Spinal cord (tissue), 10 donors: Measurements from ENCODE around the gene USP46. TPM values are rescaled to one million over a fixed set of nuclear protein-coding genes. Genes with fewer than 3 reads are reported as not detected.

ENCODE experiments used
- DNase-seq, 6 donors: peaks; one replicate each; pipeline versions ENCODE4 v3.0.0 to v3.0.0-alpha.2; 2013 to 2015; ENCODE audit warnings: low spot score in 6 of 6, low read depth in 4 of 6
- H3K27ac ChIP-seq: one replicate; pipeline ENCODE4 v1.5.1; 2013; ENCODE audit warnings: low read depth, low read length, control low read depth
- H3K27me3 ChIP-seq: one replicate; pipeline ENCODE4 v1.6.1; 2013; ENCODE audit warnings: low read length; ENCODE audit not compliant: control insufficient read depth, insufficient read depth
- H3K36me3 ChIP-seq: one replicate; pipeline ENCODE4 v1.6.1; 2013; ENCODE audit warnings: low read length; ENCODE audit not compliant: control insufficient read depth, insufficient read depth
- H3K4me1 ChIP-seq: one replicate; pipeline ENCODE4 v1.6.1; 2013; ENCODE audit warnings: low read length; ENCODE audit not compliant: control insufficient read depth, insufficient read depth
- H3K4me3 ChIP-seq: one replicate; pipeline ENCODE4 v1.5.1; 2013; ENCODE audit warnings: low read depth, low read length, control low read depth
- H3K9me3 ChIP-seq: one replicate; pipeline ENCODE4 v1.6.1; 2013; ENCODE audit warnings: low read length; ENCODE audit not compliant: control insufficient read depth, insufficient read depth
- WGBS: methylation state at CpG from one replicate; pipeline ENCODE4 v1.1.5; 2013; ENCODE audit warnings: missing lambda C conversion rate; ENCODE audit not compliant: insufficient coverage; 5-methylcytosine and 5-hydroxymethylcytosine counted together
- long read RNA-seq, 4 donors: transcript quantifications; one replicate each; lab custom pipeline, GENCODE V29; 2026
- polyA plus RNA-seq, 2 donors: library from polyadenylated mRNA; unstranded; fragments of 120-200 nt; gene quantifications; one replicate each; pipeline ENCODE4 v1.2.1, GENCODE V29; 2013; ENCODE audit not compliant: insufficient read length in 2 of 2
- total RNA-seq, 2 donors: library from RNA; depleted of rRNA in 1 of 2; stranded (reverse); fragments of 120-200 nt in 1 of 2; fragments of >200 nt in 1 of 2; gene quantifications; one replicate each; pipeline versions ENCODE4 v1.2.3 to v1.2.4, GENCODE V29; 2013 to 2014
- donor health status: healthy.

The USP46 gene
- total RNA-seq (10 to 100 TPM; 30.2 to 52.8 TPM), polyA plus RNA-seq (10 to 100 TPM; 36.5 to 53.2 TPM)
- long read RNA-seq, donor 1, full-length matches to known transcripts = 10 of 16 reads
- long read RNA-seq, donor 1, partial matches to known transcripts = 6 of 16 reads
- long read RNA-seq, donor 1, other reads (novel, unspliced or antisense) = 0 of 16 reads
- long read RNA-seq, donor 2, full-length matches to known transcripts = 1 of 1 reads
- long read RNA-seq, donor 2, partial matches to known transcripts = 0 of 1 reads
- long read RNA-seq, donor 2, other reads (novel, unspliced or antisense) = 0 of 1 reads
- long read RNA-seq, donor 3, full-length matches to known transcripts = 3 of 3 reads
- long read RNA-seq, donor 3, partial matches to known transcripts = 0 of 3 reads
- long read RNA-seq, donor 3, other reads (novel, unspliced or antisense) = 0 of 3 reads
- long read RNA-seq, donor 4, partial matches to known transcripts = 5 of 5 reads
- long read RNA-seq, donor 4, other reads (novel, unspliced or antisense) = 0 of 5 reads

GRCh38 chr4:52659001-52659721, at the start of gene USP46:
USP46 (minus strand) TSS chr4:52659301; CDS start chr4:52659150, 151 bp downstream.
- Histone ChIP-seq H3K4me3 (peak within 1 kb of the TSS; percentile 65), H3K27me3 (no peaks in the 10 kb centered on the region), H3K4me1 (peaks cover 19% of the 10 kb centered on the region), H3K9me3 (no peaks in the 10 kb centered on the region), H3K27ac (peak within 1 kb of the TSS; percentile 67), H3K36me3 (peaks cover 3% of the 10 kb centered on the region)
- WGBS = under 1% methylated on average over 85 of the region's 94 CpGs
- peak in 5 of 6 donors; percentile 57 to 92 (median 69) for DNase-seq

- Histone ChIP-seq H3K27me3 (no peaks in the 10 kb centered on the region), H3K4me1 (no peaks in the 10 kb centered on the region)
Observed at GRCh38 chr4:52704661-52705060, 45.6 kb upstream of the USP46 start.

DNA sequence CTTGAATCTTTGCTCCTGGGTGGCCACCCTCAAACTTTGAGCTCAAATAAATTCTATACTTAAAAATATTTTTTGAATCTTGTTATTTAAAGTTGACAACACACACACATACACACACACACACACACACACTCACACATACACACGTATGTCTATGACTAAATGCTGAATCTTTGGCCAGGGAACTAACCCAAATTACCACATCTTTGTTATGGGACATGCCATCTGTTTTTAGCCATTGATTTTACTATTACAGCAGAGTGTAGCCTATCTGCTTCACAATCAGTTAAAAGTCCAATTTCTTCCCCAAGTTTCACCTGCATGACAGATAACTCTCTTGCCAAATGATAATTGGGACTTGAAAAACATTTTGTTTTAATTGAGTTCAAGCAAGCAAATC, 45.0 kb upstream of the USP46 start:
- DNase-seq = peak in 2 of 6 donors; percentile 16 to 61
- no peak overlapping the region for H3K27ac ChIP-seq
- 63% methylated on average over 1 of the region's 1 CpG for WGBS
- no peaks in the 10 kb centered on the region for H3K27me3 ChIP-seq
- H3K4me3 ChIP-seq = no peak overlapping the region
- no peaks in the 10 kb centered on the region for H3K36me3 ChIP-seq
- H3K4me1 ChIP-seq = no peaks in the 10 kb centered on the region
- no peaks in the 10 kb centered on the region for H3K9me3 ChIP-seq

More at GRCh38 chr4:52704661-52705060, 45.6 kb upstream of the USP46 start:
- DNase-seq = peak in 1 of 6 donors; percentile 52
- H3K4me3 ChIP-seq = no peak overlapping the region
- WGBS = no CpG with 5 or more reads among the region's 3 CpGs
- H3K27ac ChIP-seq = no peak overlapping the region
- H3K36me3 ChIP-seq = no peaks in the 10 kb centered on the region
- no peaks in the 10 kb centered on the region for H3K9me3 ChIP-seq

DNA sequence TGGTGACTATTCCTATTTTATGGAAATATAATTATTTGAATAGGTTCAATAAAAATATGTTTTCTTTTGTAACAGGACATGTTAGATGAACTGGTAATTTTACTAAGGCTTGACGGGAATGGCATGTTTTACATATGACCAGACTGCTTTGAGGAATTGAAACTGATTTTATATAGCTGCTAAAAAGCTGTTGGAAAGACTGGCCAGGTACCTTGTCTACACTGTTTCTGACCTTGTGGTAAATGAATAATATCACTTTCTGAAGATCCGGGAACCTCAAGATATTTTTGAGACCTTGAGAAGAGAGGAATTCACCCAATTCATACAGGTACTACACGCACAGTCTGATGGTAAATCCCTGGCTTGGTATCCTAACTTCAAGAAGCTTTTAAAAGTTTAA, 42.1 kb upstream of the USP46 start:
- H3K27me3 ChIP-seq = no peaks in the 10 kb centered on the region
- H3K9me3 ChIP-seq = no peaks in the 10 kb centered on the region
- no peak overlapping the region for H3K4me3 ChIP-seq
- no peak overlapping the region for H3K27ac ChIP-seq
- no peaks in the 10 kb centered on the region for H3K36me3 ChIP-seq
- H3K4me1 ChIP-seq = no peaks in the 10 kb centered on the region
- 100% methylated on average over 1 of the region's 3 CpGs for WGBS
- DNase-seq = no peak

DNA sequence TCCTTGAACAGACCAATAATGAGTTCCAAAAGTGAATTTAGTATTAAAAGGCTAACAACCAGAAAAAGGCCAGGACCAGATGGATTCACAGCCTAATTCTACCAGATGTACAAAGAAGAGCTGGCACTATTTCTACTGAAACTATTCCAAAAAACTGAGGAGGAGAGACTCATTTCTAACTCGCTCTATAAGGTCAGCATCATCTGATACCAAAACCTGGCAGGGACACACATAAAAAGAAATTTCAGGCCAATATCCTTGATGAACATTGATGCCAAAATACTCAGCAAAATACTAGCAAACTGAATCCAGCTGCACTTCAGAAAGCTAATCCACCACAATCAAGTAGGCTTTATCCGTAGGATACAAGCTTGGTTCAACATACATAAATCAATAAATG, 35.8 kb upstream of the USP46 start:
- WGBS = 90% methylated on average over 2 of the region's 2 CpGs
- Histone ChIP-seq H3K36me3 (no peaks in the 10 kb centered on the region), H3K27me3 (no peaks in the 10 kb centered on the region), H3K27ac (no peak overlapping the region), H3K4me3 (no peak overlapping the region), H3K4me1 (no peaks in the 10 kb centered on the region), H3K9me3 (peaks cover 7% of the 10 kb centered on the region)
- no peak for DNase-seq

DNA sequence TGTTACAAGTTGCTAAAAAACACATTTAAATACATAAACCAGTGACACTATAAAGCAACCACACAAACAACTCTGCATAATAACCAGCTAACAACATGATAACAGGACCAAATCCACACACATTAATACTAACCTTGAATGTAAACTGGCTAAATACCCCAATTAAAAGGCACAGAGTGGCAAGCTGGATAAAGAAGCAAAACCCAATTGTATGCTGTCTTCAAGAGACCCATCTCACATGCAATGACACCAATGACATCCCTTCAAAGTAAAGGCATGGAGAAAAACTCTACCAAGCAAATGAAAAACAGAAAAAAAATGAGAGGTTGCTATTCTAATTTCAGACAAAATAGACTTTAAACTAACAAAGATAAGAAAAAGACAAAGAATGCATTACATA, 34.4 kb upstream of the USP46 start:
- no peak overlapping the region for H3K4me3 ChIP-seq
- H3K4me1 ChIP-seq = no peaks in the 10 kb centered on the region
- no peaks in the 10 kb centered on the region for H3K36me3 ChIP-seq
- H3K27me3 ChIP-seq = no peaks in the 10 kb centered on the region
- peaks cover 7% of the 10 kb centered on the region for H3K9me3 ChIP-seq
- no peak for DNase-seq
- H3K27ac ChIP-seq = no peak overlapping the region

DNA sequence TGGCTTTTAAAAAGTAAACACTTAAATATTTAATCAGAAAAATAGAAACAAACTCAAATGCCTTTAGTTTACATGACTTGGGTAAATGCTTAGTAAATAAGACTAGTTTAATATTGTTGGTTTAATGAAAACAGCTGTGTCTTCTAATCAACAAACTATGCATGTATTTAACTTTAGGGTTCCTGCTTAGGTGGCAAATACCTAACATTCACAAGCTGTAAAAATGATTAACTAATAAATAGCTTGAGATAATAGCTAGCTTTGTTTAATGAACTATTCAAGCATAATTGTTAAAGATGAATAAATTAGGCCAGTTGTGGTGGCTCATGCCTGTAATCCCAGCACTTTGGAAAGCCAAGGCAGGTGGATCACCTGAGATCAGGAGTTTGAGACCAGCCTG, 30.0 kb upstream of the USP46 start:
- Histone ChIP-seq H3K4me3 (no peak overlapping the region), H3K27ac (no peak overlapping the region), H3K4me1 (no peaks in the 10 kb centered on the region), H3K9me3 (peaks cover 6% of the 10 kb centered on the region), H3K36me3 (no peaks in the 10 kb centered on the region), H3K27me3 (no peaks in the 10 kb centered on the region)
- no peak for DNase-seq

DNA sequence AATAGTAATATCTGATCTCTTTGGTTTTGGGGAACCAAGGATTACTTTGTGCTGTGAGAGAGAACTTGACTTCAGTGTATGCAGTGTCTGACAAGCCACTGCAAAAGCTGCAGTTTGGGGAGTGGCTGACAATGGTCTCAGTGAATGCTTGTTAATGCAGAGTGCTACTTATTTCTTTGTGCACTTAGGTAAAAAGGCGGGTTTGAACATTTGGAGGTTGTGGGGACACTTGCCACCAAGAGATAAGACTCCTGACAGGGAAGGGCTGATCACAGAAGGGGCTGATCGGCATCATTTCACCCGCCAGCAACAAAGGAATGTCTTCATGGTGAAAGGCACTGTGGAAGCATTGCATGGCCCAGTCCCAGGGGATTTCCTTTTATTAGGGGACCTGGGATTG, 28.6 kb upstream of the USP46 start:
- Histone ChIP-seq H3K27me3 (no peaks in the 10 kb centered on the region), H3K36me3 (no peaks in the 10 kb centered on the region), H3K4me3 (no peak overlapping the region), H3K4me1 (no peaks in the 10 kb centered on the region), H3K27ac (no peak overlapping the region), H3K9me3 (no peaks in the 10 kb centered on the region)
- 69% methylated on average over 3 of the region's 3 CpGs for WGBS
- no peak for DNase-seq

DNA sequence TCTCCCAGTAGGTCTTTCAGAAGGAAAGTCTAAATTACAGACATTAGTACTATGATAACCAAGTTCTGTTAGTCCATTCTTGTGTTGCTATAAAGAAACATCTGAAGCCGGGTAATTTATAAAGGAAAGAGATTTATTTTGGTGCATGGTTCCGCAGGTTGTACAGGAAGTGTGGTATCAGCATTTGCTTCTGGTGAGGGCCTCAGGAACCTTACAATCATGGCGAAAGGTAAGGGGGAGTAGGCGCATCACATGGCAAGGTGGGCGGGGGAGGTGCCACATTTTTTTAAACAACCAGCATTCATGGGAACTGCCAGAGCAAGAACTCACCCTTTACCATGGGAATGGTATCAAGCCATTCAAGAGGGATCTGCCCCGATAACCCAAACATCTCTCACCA, 26.2 kb upstream of the USP46 start:
- H3K27ac ChIP-seq = no peak overlapping the region
- H3K27me3 ChIP-seq = no peaks in the 10 kb centered on the region
- DNase-seq = no peak
- H3K4me1 ChIP-seq = no peaks in the 10 kb centered on the region
- H3K36me3 ChIP-seq = no peaks in the 10 kb centered on the region
- 100% methylated on average over 3 of the region's 6 CpGs for WGBS
- no peak overlapping the region for H3K4me3 ChIP-seq
- no peaks in the 10 kb centered on the region for H3K9me3 ChIP-seq
